ENCODE data around the gene PPFIA1.
A peak's percentile ranks its signal among the peaks of the same experiment; 100 is the strongest.

GRCh38 chr11:70397983-70398833 lies 127.7 kb downstream of the PPFIA1 start, which contains the start of gene CTTN:
- no peak for TF ChIP-seq CTCF (IDR thresholded peaks at IDR 0.05)
- TF ChIP-seq POLR2A (IDR thresholded peaks at IDR 0.05): peak; percentile 68

Data from ovary (tissue), 3 donors.